Mucosa of descending colon (tissue), 3 donors: ENCODE data around the gene SRPK2. TPM values are rescaled to one million over a fixed set of nuclear protein-coding genes. Genes with fewer than 3 reads are reported as not detected.

Experiments used
- ATAC-seq: fragments of 200-7000 bp; cut with Tn5 transposase; one replicate; pipeline ENCODE4 v1.9.1; 2020; ENCODE audit warnings: mild to moderate bottlenecking, moderate library complexity
- DNase-seq, 3 donors: peaks; one replicate each; pipeline ENCODE4 v3.0.0-alpha.2; 2020
- H3K36me3 ChIP-seq: fragments of 200-600 bp; one replicate; pipeline ENCODE4 v1.8.0; 2021; ENCODE audit warnings: low read depth, mild to moderate bottlenecking
- H3K4me1 ChIP-seq: fragments of 200-600 bp; one replicate; pipeline ENCODE4 v1.8.0; 2021; ENCODE audit warnings: low read depth, mild to moderate bottlenecking
- H3K4me3 ChIP-seq: fragments of 200-600 bp; one replicate; pipeline ENCODE4 v1.8.0; 2021; ENCODE audit warnings: mild to moderate bottlenecking
- H3K9me3 ChIP-seq: fragments of 200-600 bp; one replicate; pipeline ENCODE4 v1.8.0; 2021; ENCODE audit warnings: mild to moderate bottlenecking
- intact Hi-C, 2 donors: fragments of 100-400 bp; cut with DNase I in 1 of 2; cut with micrococcal nuclease in 1 of 2; formaldehyde crosslinking; loops; one replicate each; pipeline versions ENCODE4 v1.11.0 to v1.11.1; 2022; cut with DNase I, micrococcal nuclease
- total RNA-seq, 3 donors: library from RNA; stranded (reverse); fragmentation: NEBNext Ultra II Directional in 2 of 3; extraction: Animal tissue kit (Norgen Biotek cat#: 25700) in 2 of 3; gene quantifications; one replicate each; pipeline versions ENCODE4 v1.2.1 to v1.2.4, GENCODE V29; 2021 to 2023
- TF ChIP-seq, protein P1 (sequence below): fragments of 200-600 bp; IDR thresholded peaks from one replicate; pipeline ENCODE4 v1.8.0; 2022; ENCODE audit warnings: antibody characterized with exemption, mild to moderate bottlenecking
- donor health status: DM: no; HTN: no; CAD: no; lungs with moderate emphysema.
- donor health status: DM: no; HTN: no; CAD: no.
- donor health status: DM: no; HTN: yes; CAD: no.

The SRPK2 gene
- total RNA-seq, 3 donors from 2014 or later: 25.7 to 59.2 (median 31.6) TPM

GRCh38 chr7:105149827-105150226 lies 238.9 kb downstream of the SRPK2 start:
- Histone ChIP-seq H3K9me3 (no peaks in the 10 kb centered on the region), H3K4me1 (no peaks in the 10 kb centered on the region), H3K4me3 (no peak overlapping the region), H3K36me3 (no peaks in the 10 kb centered on the region)
- intact Hi-C loops: no loop called here
- ATAC-seq (no peak), DNase-seq (no peak)
- TF ChIP-seq, protein P1, sequence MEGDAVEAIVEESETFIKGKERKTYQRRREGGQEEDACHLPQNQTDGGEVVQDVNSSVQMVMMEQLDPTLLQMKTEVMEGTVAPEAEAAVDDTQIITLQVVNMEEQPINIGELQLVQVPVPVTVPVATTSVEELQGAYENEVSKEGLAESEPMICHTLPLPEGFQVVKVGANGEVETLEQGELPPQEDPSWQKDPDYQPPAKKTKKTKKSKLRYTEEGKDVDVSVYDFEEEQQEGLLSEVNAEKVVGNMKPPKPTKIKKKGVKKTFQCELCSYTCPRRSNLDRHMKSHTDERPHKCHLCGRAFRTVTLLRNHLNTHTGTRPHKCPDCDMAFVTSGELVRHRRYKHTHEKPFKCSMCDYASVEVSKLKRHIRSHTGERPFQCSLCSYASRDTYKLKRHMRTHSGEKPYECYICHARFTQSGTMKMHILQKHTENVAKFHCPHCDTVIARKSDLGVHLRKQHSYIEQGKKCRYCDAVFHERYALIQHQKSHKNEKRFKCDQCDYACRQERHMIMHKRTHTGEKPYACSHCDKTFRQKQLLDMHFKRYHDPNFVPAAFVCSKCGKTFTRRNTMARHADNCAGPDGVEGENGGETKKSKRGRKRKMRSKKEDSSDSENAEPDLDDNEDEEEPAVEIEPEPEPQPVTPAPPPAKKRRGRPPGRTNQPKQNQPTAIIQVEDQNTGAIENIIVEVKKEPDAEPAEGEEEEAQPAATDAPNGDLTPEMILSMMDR: no peak

GRCh38 chr7:105141068-105141467 lies 247.7 kb downstream of the SRPK2 start:
- TF ChIP-seq, protein P1: no peak
- H3K4me3 ChIP-seq: no peak overlapping the region
- ATAC-seq (peak; percentile 29), DNase-seq (no peak)
- no peaks in the 10 kb centered on the region for H3K36me3 ChIP-seq
- H3K4me1 ChIP-seq: no peaks in the 10 kb centered on the region
- intact Hi-C loops: no loop called here
- no peaks in the 10 kb centered on the region for H3K9me3 ChIP-seq

DNA sequence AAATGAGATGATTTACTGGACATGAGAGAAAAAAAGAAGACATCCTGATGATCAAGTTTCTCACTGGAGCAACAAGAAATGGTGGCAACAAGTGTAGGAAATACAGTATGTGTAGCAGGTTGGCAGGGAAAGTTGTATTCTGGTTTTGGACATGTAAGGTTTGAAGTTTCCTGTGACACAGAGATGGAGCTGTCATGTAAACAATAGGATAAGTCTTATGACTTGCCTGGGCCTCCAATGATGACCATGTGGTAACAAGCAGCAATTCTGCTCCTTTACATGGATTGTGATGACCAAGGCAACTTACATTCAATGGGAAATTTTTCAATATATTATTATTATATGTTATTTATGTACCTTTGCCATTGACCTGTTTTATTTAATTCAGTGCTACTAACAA lies 249.3 kb downstream of the SRPK2 start:
- ATAC-seq (no peak), DNase-seq (no peak)
- TF ChIP-seq, protein P1: no peak
- Histone ChIP-seq H3K36me3 (no peaks in the 10 kb centered on the region), H3K4me3 (no peak overlapping the region), H3K4me1 (no peaks in the 10 kb centered on the region), H3K9me3 (no peaks in the 10 kb centered on the region)
- intact Hi-C loops: no loop called here

- no peak for ATAC-seq
- H3K36me3 ChIP-seq: no peaks in the 10 kb centered on the region
- intact Hi-C loops: no loop called here
Observed at GRCh38 chr7:105137898-105138297, 250.8 kb downstream of the SRPK2 start.

DNA sequence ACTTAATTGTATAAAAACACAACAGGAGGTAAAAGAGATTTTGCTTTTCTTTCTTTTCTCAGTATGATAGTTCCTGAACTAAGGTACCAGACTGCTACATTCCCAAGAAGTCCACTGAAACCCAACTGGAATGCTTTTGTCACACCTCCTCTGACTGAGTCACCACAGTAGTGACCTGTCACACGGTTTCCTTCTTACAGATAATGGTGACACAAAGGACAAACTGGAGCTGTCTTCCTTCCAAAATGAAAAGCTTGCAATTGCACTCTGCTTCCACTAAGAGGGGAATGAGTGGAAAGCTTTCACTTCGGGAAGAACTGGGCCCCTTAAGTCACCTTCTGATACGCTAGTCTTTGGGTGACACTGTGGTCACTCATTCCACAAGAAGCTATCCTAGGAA lies 252.5 kb downstream of the SRPK2 start:
- ATAC-seq (peak; percentile 31), DNase-seq (no peak)

More at GRCh38 chr7:105137898-105138297, 250.8 kb downstream of the SRPK2 start:
- Histone ChIP-seq H3K4me3 (no peak overlapping the region), H3K9me3 (no peaks in the 10 kb centered on the region), H3K4me1 (no peaks in the 10 kb centered on the region)
- no peak for DNase-seq
- TF ChIP-seq, protein P1: no peak

More for the DNA sequence above, 252.5 kb downstream of the SRPK2 start:
- Histone ChIP-seq H3K9me3 (no peaks in the 10 kb centered on the region), H3K36me3 (no peaks in the 10 kb centered on the region), H3K4me3 (no peak overlapping the region), H3K4me1 (no peaks in the 10 kb centered on the region)
- intact Hi-C loops: no loop called here
- TF ChIP-seq, protein P1: no peak
